NT2/D1 (cell line): ENCODE data around the gene RABL3.
"Not testable (repeated sequence)": the region's sequence is repeated elsewhere in the genome, so short reads cannot be mapped to it uniquely, and the experiment has no call there.

Experiments
- YY1 ChIP-seq: IDR thresholded peaks from 2 replicates; pipeline ENCODE4 v1.6.1; 2011; ENCODE audit not compliant: insufficient read length, insufficient read depth
- ZNF274 ChIP-seq: IDR thresholded peaks from 2 replicates; pipeline ENCODE4 v1.6.1; 2011; ENCODE audit warnings: mild to moderate bottlenecking, low read depth, low read length

DNA sequence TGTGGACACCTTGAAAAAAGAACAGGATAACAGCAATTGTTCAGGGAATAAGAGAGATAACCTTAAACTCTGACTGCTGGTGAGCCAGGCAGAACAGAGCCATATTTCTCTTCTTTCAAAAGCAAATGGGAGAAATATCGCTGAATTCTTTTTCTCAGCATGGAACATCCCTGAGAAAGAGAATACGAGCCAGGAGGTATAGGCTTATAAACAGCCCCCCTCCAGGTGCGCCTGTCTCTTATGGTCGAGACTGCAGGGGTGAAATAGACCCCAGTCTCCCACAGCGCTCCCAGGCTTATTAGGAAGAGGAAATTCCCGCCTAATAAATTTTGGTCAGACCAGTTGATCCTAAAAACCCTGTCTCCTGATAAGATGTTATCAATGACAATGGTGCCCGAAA lies 65.1 kb downstream of the RABL3 start:
- TF ChIP-seq ZNF274, YY1: not testable (repeated sequence)
